NCI-H226 (cell line): ENCODE measurements around the gene ABCD1.

Experiments used
- DNase-seq: peaks from one replicate; pipeline ENCODE4 v3.0.0-alpha.2; 2015

ABCD1 gene

DNA sequence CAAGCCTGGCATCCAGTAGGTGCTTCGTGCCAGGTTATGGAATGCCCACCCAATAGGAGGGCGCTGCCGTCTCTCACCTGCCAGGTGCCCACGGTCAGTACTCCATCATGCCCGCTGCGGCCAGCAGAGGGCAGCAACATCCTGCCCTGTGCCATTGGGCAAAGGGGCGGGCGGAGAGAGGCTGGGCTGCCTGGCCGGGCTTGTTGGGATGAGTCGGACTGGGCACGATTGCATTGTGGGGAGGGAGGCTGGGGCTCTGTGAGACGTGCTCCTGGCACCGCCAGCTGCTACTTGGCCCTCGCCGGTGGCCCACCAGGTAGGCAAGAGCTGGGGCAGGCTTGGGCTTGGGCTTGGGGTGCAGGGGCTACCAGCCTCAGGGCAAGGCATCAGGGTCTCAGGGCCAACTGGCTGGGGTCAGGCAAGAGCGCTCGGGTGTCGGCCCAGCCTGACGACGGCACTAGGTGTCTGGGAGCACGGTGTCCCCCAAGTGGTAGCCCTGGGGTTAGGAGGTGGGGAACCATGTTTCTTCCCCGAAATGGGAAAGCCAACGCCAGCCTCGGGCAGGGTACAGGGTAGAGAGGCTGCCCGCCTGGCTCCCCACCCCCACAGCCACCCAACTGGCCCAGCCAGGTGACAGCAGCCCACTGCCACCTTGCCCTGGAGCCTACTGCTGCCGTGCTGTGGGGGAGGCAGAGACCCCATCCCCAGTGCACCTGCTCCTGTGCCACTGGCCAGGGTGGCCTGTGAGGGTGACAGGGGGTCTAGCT lies 39.5 kb downstream of the ABCD1 start, which contains the start of gene PLXNB3:
TSS of gene PLXNB3 (plus strand) at position 261 of the 767 bp plus-strand sequence. CDS start 1,287 bp downstream, outside the sequence.
- peak; percentile 62 for DNase-seq

DNA sequence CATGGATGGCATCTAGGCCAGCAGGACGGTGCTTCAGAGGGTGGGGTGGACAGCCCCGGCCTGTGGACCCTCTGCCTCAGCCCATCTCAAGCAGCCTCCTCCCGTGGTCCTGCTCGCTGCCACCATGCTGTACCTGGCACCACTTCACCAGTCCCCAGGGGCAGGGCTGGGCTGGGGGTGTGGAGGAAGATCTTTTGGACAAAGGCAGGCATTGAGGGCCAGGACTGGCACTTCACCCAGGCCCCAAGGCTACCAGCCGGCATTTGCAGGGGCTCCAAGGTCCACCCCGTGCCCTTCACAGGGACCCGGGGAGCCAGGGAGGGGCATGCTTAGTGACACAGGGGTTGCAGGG lies 40.1 kb downstream of the ABCD1 start:
- DNase-seq: no peak

GRCh38 chrX:153765138-153766079 lies 40.8 kb downstream of the ABCD1 start:
- DNase-seq: no peak

- DNase-seq: no peak
Observed at GRCh38 chrX:153766098-153766817, 41.6 kb downstream of the ABCD1 start.

GRCh38 chrX:153766871-153767673 lies 42.4 kb downstream of the ABCD1 start:
- no peak for DNase-seq

DNA sequence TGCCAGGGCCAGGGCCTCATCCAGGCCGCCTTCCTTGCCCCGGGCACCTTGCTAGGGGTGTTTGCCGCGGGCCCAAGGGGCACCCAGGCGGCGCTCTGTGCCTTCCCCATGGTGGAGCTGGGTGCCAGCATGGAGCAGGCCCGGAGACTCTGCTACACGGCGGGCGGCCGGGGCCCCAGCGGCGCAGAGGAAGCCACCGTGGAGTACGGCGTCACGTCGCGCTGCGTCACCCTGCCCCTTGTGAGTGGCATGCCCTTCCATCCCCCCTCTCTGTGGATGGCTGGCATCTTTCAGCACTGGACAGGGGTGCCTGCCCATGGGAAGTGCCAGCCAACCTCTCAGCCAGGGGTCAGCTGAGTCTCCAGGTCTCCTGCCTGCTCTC lies 43.0 kb downstream of the ABCD1 start:
- no peak for DNase-seq

GRCh38 chrX:153768311-153769157 lies 43.9 kb downstream of the ABCD1 start:
- no peak for DNase-seq

DNA sequence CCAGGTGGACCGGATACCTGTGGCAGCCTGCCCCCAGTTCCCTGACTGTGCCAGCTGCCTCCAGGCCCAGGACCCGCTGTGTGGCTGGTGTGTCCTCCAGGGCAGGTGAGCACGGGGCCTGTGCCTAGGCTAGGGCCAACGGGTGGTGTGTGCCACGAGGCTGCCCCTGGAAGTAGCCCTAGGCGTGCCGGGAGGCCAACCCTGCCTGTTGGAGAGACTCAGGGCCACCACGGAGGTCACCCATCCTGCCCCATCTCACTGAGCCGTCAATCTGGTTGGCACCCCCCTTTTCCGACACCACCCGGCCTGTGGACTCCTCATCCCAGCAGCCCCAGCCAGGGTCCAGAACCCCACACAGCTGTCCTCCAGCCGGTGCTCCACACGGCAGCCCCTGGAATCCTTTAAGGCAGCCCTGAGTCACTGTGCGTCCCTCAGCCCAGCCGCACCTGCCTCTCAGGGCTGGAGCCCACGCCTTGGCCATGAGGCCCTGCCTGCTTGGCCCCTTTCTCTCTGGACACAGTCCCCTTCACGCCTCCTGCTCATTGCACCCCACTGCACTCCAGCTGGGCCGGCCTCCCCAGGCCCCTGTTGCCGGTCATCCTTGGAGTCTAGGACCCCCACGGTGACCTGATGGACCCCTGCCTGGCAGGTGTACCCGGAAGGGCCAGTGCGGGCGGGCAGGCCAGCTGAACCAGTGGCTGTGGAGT lies 44.7 kb downstream of the ABCD1 start:
- no peak for DNase-seq

GRCh38 chrX:153769865-153770600 lies 45.4 kb downstream of the ABCD1 start:
- DNase-seq: no peak

DNA sequence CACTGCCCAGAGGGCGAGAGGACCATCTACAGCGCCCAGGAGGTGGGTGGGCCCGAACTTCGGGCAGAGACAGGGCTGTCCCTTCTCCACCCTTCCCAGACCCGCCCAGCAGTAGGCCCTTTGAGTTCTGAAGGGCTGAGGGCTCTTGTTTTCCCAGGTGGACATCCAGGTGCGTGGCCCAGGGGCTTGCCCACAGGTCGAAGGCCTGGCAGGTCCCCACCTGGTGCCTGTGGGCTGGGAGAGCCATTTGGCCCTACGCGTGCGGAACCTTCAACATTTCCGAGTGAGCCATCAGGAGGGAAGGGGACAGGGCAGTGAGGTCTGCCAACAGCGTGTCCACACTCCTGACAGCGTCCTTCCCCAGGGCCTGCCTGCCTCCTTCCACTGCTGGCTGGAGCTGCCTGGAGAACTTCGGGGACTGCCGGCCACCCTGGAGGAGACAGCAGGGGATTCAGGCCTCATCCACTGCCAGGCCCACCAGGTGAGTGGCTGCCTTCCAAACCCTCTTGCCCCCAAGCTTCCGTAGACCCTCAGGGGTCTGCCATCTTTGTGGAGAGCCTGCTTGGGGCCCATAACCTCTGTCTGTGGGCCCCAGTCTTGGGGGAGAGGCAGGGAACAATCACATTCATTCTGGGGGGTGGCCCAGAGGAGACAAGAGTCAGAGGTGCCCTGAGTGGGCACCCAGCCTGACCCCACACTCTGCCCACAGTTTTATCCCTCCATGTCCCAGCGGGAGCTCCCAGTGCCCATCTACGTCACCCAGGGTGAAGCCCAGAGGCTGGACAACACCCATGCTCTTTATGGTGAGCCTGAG lies 46.2 kb downstream of the ABCD1 start:
- no peak for DNase-seq

DNA sequence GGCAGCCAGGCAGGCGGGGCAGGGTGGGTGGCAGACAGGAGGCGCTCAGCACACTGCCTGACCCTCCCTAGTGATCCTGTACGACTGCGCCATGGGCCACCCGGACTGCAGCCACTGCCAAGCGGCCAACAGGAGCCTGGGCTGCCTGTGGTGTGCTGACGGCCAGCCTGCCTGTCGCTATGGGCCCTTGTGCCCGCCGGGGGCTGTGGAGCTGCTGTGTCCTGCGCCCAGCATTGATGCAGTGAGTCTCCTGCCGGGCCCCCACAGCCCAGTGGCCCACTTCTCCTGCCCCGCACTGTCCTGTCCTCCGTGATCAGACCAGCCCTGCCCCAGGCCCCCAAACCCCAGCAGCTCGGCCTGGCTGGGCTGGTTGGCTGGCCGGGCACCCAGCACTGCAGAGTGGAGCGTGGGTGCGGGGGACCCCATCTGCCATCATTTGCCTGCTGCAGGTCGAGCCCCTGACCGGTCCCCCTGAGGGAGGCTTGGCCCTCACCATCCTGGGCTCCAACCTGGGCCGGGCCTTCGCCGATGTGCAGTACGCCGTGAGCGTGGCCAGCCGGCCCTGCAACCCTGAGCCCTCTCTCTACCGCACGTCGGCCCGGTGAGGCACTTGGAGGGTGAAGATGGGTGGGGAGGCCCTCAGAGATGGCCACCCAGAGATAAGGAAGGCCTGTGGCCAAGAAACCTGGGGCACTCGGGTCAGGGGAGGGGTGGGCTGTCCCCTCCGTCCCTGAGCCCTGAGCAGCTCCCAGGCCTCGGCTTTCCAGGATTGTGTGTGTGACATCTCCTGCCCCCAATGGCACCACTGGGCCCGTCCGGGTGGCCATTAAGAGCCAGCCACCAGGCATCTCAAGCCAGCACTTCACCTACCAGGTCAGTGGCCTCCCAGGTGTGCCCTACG lies 47.0 kb downstream of the ABCD1 start:
- DNase-seq: no peak

GRCh38 chrX:153772316-153773217 lies 47.9 kb downstream of the ABCD1 start:
- no peak for DNase-seq

GRCh38 chrX:153773218-153773611 lies 48.6 kb downstream of the ABCD1 start:
- DNase-seq: no peak

DNA sequence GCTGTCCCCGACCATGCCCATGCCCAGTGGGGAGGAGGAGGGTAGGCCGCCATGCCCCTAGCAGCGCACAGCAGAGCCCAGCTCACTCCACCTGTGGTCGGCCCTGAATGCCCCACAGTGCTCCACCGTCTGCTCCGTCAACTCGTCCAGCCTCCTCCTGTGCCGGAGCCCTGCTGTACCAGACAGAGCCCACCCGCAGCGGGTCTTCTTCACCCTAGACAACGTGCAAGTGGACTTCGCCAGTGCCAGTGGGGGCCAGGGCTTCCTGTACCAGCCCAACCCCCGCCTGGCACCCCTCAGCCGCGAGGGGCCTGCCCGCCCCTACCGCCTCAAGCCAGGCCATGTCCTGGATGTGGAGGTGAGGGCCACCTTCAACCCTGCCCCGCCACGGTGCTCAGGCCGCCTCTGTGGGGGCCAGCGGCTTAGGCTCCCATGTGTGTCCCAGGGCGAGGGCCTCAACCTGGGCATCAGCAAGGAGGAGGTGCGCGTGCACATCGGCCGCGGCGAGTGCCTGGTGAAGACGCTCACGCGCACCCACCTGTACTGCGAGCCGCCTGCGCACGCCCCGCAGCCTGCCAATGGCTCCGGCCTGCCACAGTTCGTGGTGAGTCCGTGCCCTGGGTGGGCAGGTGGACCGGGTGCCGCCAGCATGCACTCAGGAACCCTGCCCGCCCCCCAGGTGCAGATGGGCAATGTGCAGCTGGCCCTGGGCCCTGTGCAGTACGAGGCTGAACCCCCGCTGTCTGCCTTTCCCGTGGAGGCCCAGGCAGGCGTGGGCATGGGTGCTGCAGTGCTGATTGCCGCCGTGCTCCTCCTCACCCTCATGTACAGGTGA lies 49.3 kb downstream of the ABCD1 start:
- DNase-seq: no peak

DNA sequence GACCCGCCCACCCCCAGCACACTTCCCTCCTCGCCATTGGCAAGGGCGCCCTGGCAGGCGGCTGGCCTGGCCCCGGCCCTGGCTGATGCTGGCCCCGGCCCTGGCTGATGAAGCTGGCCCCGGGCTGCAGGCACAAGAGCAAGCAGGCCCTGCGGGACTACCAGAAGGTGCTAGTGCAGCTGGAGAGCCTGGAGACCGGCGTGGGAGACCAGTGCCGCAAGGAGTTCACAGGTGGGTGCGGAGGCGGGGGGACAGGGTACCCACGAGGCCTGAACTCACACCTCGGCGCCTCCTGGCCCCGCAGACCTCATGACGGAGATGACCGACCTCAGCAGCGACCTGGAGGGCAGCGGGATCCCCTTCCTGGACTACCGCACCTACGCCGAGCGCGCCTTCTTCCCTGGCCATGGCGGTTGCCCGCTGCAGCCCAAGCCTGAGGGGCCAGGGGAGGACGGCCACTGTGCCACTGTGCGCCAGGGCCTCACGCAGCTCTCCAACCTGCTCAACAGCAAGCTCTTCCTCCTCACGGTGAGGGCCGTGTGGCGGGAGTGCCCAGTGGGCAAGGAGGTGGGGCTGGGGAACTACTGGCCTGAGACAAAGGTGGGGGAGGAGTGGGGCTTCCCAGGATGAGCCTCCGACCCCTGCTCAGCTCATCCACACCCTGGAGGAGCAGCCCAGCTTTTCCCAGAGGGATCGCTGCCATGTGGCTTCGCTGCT lies 50.1 kb downstream of the ABCD1 start:
- no peak for DNase-seq
